Epithelial cell of esophagus (primary cell): ENCODE data around the gene DEGS2.
"Not testable (repeated sequence)": the region's sequence is repeated elsewhere in the genome, so short reads cannot be mapped to it uniquely, and the experiment has no call there.

Source experiments
- DNase-seq: peaks from one replicate; pipeline ENCODE4 v3.0.0; 2010; ENCODE audit warnings: low read depth
- H3K4me3 ChIP-seq: 2 replicates; pipeline ENCODE4 v1.5.1; 2011; ENCODE audit warnings: mild to moderate bottlenecking, low read length, control low read depth
- CTCF ChIP-seq: IDR thresholded peaks from 2 replicates; pipeline ENCODE4 v1.5.1; 2011; ENCODE audit warnings: low read depth, mild to moderate bottlenecking, low read length, control low read depth, inconsistent platforms; ENCODE audit not compliant: insufficient read depth; ENCODE audit errors: missing control alignments

Gene DEGS2

GRCh38 chr14:100159094-100159864 is at the start of gene DEGS2:
Gene DEGS2 (minus strand): TSS chr14:100159645. CDS start chr14:100159587, 58 bp downstream.
- TF ChIP-seq CTCF, result no peak
- peak; percentile 58 for DNase-seq
- H3K4me3 ChIP-seq, result peak within 1 kb of the TSS; percentile 19

- not testable (repeated sequence) for H3K4me3 ChIP-seq, DNase-seq
Measured at GRCh38 chr14:100208136-100208535, 48.7 kb upstream of the DEGS2 start.

- DNase-seq, H3K4me3 ChIP-seq: not testable (repeated sequence)
Measured at GRCh38 chr14:100207588-100207987, 48.1 kb upstream of the DEGS2 start.

GRCh38 chr14:100204835-100205167 is 45.4 kb upstream of the DEGS2 start:
- not testable (repeated sequence) for DNase-seq, H3K4me3 ChIP-seq

GRCh38 chr14:100203962-100204834 is 44.8 kb upstream of the DEGS2 start:
- H3K4me3 ChIP-seq, result no peak overlapping the region
- TF ChIP-seq CTCF, result no peak
- peak; percentile 76 for DNase-seq

GRCh38 chr14:100203146-100203545 is 43.7 kb upstream of the DEGS2 start:
- no peak for DNase-seq
- no peak for TF ChIP-seq CTCF
- no peak overlapping the region for H3K4me3 ChIP-seq

- no peak for TF ChIP-seq CTCF
Measured at GRCh38 chr14:100202712-100203111, 43.3 kb upstream of the DEGS2 start.

GRCh38 chr14:100201701-100202100 is 42.3 kb upstream of the DEGS2 start:
- no peak for TF ChIP-seq CTCF
- DNase-seq, result no peak

More at GRCh38 chr14:100202712-100203111, 43.3 kb upstream of the DEGS2 start:
- no peak overlapping the region for H3K4me3 ChIP-seq
- DNase-seq, result no peak

More at GRCh38 chr14:100201701-100202100, 42.3 kb upstream of the DEGS2 start:
- H3K4me3 ChIP-seq, result no peak overlapping the region
